Forelimb muscle (tissue), 1 donor: ENCODE results near the gene C9orf57. TPM values are rescaled to one million over a fixed set of nuclear protein-coding genes. Genes with fewer than 3 reads are reported as not detected.
"Not testable (repeated sequence)": the region's sequence is repeated elsewhere in the genome, so short reads cannot be mapped to it uniquely, and the experiment has no call there.

Experiments
- DNase-seq: peaks from one replicate; pipeline ENCODE4 v3.0.0-alpha.2; 2013; ENCODE audit warnings: low read depth
- polyA plus RNA-seq: library from polyadenylated mRNA; unstranded; fragments of 120-200 nt; gene quantifications from one replicate; pipeline ENCODE4 v1.2.1, GENCODE V29; 2013; ENCODE audit not compliant: insufficient read length

The C9orf57 gene
- not detected for polyA plus RNA-seq

- DNase-seq, result no peak
Measured at GRCh38 chr9:72060513-72060912, at the start of gene C9orf57. TSS of gene C9orf57 (minus strand) at chr9:72060613. CDS start at chr9:72059331, 1,282 bp downstream.

GRCh38 chr9:72102520-72102919, 42.1 kb upstream of the C9orf57 start:
- no peak for DNase-seq

- DNase-seq, result not testable (repeated sequence)
Measured at GRCh38 chr9:72095520-72095919, 35.1 kb upstream of the C9orf57 start.

- no peak for DNase-seq
Measured at GRCh38 chr9:72092820-72093219, 32.4 kb upstream of the C9orf57 start.

GRCh38 chr9:72089451-72090130, 29.2 kb upstream of the C9orf57 start:
- DNase-seq, result no peak

- DNase-seq, result no peak
Measured at GRCh38 chr9:72082536-72082935, 22.1 kb upstream of the C9orf57 start.

- DNase-seq, result not testable (repeated sequence)
Measured at GRCh38 chr9:72074666-72075065, 14.3 kb upstream of the C9orf57 start.

- DNase-seq, result no peak
Measured at GRCh38 chr9:72065076-72065475, 4.7 kb upstream of the C9orf57 start.

GRCh38 chr9:72052122-72052521, 8.3 kb downstream of the C9orf57 start:
- no peak for DNase-seq

- DNase-seq, result no peak
Measured at GRCh38 chr9:72048850-72049249, 11.6 kb downstream of the C9orf57 start.

- no peak for DNase-seq
Measured at GRCh38 chr9:72046630-72047456, 13.6 kb downstream of the C9orf57 start.

GRCh38 chr9:72044095-72044494, 16.3 kb downstream of the C9orf57 start:
- no peak for DNase-seq

- DNase-seq, result no peak
Measured at GRCh38 chr9:72043576-72043975, 16.8 kb downstream of the C9orf57 start.

GRCh38 chr9:72042928-72043327, 17.5 kb downstream of the C9orf57 start:
- DNase-seq, result no peak

GRCh38 chr9:72041775-72042194, 18.6 kb downstream of the C9orf57 start:
- DNase-seq, result no peak

GRCh38 chr9:72041369-72041768, 19.0 kb downstream of the C9orf57 start:
- no peak for DNase-seq

GRCh38 chr9:72039532-72039931, 20.9 kb downstream of the C9orf57 start:
- no peak for DNase-seq

GRCh38 chr9:72038890-72039410, 21.5 kb downstream of the C9orf57 start:
- peak; percentile 74 for DNase-seq

GRCh38 chr9:72038408-72038807, 22.0 kb downstream of the C9orf57 start:
- no peak for DNase-seq

- no peak for DNase-seq
Measured at GRCh38 chr9:72037571-72037970, 22.8 kb downstream of the C9orf57 start.

GRCh38 chr9:72030767-72031166, 29.6 kb downstream of the C9orf57 start:
- DNase-seq, result no peak

GRCh38 chr9:72029986-72030385, 30.4 kb downstream of the C9orf57 start:
- no peak for DNase-seq

- no peak for DNase-seq
Measured at GRCh38 chr9:72025906-72026305, 34.5 kb downstream of the C9orf57 start.
